GM19035 (cell line): Measurements from ENCODE around the gene C15orf39.
A peak's percentile ranks its signal among the peaks of the same experiment; 100 is the strongest.

Experiments
- ATAC-seq: cut with Tn5 transposase; IDR thresholded peaks from one replicate; pipeline ENCODE4 v1.9.1; 2021; ENCODE audit not compliant: unreplicated experiment

C15orf39 gene

DNA sequence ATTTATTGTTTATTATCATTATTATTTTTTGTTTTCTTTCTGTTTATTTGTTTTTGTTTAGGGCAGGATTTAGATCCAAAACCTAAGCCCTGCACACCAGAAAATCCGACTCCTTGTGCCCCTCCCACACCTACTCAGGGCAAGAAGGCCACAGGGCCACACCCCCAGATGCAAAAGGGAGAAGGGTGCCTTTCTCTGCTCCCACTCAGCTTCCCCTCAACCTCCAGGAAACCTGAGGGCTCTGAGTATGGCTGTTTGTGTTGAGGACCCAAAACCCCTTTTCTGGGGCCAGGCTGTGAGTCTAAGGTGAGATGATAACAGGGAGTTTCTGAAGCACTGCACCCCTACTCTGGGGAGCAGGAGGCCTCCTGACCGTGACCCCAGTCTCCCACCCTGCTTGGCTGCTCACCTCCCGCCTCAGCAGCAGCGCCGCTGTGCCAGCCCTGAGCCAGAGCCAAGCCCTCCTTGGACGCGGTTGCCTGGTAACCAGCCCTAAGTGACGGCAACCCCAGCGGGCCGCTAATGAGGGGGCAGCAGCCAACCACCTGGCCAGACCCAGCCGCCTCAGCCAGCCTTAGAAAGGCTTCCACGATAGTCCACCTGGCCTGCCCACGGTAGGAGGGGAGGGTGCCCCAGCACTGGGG, 6.4 kb upstream of the C15orf39 start:
- ATAC-seq = no peak

DNA sequence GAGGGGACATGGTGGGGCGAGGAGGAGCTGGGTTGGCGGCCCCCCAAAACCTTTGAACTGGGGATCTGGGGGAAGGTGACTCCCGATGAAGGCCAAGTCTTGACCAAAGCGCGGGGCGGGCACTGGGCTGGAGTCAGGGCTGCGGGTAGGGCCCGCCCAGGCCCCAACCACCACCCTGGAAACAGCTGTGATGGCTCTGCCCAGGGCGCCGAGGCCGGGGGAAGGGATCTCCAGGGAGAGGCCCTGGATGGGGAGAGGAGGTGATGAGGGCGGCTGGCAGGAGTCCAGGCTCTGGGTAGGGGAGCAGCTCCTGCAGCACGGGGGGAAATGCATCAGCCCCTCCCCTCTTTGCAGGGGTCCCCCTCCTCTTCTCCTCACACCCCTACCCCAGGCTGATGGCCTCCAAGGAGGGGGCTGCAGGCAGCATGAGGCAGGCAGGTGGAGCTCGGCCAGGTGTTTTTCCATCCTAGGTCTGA, 5.9 kb upstream of the C15orf39 start:
- no peak for ATAC-seq

DNA sequence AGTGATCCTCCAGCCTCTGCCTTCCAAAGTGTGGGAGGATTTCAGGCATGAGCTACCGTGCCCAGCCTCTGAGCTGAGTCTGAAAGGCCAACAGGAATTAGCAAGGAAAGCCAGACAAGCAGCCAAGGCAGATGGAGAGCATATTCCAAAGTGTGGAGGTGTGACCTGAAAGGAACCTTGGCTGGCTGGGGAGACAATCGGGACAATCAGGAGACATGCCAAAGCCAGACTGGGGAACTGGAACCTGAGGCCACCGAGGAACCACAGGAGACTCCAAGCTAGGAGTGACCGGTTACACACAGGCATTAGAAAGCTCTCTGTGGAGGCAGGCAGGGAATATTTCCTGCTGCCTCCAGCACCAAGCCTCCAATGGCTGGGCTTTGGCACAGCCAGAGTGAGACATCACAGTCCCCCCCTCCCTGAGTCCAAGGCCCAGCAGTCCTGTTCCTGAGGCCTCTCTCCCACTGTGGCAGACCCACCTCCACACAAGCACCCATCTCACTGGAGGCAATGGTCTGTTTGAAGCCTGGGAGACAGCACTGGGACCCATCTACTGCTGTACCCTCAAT, 4.5 kb upstream of the C15orf39 start:
- ATAC-seq = no peak

DNA sequence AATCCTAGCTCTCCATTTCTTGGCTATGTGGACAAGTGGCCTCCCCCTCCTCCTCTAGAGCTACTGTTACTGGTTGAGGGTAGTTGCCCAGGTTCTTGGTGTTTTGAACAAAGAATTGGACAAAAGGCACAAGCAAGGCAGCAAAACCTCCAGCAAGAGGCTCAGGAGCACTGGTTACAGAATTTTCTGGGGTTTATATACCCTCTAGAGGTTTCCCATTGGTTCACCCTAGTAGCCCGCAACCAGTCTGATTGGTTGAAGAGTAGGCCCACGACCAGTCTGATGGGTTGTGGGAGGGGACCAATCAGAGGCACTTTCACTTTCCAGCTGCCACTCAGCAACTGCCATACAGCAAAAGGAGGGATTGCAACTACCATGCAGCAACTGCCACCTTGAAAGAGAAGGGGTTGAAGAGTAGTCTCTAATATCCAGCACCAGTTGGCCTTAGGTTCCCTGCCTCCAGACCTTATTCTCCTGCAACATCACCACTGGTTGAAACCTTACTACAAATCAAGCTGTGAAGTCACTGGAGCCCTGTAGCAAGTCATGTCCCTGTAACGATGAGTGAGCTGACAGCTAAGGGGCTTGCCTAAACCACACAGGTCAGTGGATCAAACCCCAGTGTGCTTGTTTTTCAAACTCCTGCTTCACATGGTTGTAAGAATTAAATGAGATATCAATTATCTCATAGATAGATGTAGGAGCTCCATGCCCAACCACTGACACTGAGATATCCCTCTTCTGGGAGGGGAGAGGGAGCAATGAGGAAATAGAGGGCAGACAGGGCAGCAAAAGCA, 2.9 kb upstream of the C15orf39 start:
- no peak for ATAC-seq

DNA sequence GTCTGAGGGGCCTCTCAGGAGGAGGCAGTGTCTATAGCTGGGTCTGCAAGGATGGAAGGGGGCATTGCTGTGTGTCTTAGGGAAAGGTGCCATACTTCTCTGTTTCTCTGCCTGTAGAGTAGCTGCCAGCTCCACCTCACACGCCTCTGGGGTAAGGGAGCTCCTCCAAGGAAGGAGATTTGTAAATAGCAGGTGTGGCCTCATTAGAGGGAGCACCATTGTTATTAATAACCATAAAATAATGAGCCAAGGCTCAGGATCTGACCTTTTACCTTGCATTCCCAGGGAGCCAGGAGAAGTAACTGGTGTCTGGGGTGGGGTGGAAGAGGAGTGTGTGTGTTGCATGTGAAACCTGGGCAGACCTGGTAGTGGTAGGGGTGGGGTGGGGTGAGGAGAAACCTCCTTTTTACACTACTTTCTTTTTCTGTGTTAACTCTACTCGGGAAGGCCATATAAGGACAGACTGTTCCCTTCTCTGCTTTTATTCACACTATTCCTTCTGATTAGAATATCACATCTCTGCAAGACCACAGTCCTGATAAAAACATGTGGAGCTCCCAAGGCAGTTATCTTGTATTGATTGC, 2.2 kb upstream of the C15orf39 start:
- no peak for ATAC-seq

DNA sequence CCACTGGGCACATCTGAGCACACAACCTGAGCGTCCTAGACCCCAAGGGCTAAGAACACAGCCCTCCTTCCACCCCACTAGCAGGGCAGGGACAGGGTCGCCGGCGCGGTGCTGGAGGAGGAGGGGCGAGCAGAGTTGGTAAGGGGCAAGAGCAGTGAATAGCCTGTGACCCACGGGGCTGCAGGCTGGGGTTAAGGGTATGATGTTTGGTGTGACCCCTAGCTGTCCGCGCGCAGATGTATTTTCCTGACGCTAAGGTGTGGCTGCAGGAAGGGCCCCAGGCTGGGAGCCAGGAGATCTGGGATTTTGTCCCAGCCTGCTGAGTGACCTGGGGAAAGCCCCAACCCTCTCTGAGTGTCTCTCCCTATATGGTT, 1.3 kb upstream of the C15orf39 start:
- ATAC-seq = no peak

DNA sequence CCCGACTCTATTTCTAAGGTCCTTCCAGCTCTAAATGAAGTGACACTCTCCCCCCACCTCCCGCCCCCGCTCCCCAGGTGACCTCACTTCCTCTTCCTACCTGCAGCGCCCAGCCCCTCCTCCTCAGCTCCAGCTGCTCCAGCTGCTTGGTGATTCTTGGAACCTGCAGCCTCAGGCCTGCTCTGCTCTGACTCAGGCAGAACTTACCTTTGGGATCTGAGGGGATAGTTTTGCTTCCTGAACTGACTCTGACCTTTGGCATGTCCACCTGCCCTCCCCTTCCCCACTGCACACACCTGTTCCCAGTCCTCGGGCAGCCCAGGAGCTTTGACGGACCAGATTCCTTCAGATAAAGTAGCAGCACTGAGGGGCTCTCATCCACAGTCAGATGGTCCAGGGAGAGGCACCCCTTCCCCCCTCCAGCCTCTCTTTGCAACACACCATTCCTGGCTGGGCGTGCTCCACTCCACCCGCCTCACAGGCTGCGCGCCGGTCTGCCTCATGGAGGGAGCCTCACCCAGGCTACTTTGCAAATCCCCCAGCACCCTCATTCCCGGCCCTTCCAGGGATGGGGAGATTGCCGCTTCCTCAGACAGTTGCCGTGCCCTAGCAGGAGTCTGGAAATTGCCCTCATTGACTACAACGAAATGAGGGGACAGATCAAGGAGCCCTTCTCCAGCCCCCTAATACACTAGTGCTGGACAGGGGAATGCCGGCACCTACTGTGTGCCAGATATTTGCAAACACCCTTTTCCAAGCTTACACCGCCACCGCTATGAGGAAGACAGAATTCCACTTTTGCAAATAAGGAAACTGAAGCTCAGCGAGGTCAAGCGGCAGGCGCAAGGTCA, 692 bp upstream of the C15orf39 start:
- ATAC-seq = no peak

DNA sequence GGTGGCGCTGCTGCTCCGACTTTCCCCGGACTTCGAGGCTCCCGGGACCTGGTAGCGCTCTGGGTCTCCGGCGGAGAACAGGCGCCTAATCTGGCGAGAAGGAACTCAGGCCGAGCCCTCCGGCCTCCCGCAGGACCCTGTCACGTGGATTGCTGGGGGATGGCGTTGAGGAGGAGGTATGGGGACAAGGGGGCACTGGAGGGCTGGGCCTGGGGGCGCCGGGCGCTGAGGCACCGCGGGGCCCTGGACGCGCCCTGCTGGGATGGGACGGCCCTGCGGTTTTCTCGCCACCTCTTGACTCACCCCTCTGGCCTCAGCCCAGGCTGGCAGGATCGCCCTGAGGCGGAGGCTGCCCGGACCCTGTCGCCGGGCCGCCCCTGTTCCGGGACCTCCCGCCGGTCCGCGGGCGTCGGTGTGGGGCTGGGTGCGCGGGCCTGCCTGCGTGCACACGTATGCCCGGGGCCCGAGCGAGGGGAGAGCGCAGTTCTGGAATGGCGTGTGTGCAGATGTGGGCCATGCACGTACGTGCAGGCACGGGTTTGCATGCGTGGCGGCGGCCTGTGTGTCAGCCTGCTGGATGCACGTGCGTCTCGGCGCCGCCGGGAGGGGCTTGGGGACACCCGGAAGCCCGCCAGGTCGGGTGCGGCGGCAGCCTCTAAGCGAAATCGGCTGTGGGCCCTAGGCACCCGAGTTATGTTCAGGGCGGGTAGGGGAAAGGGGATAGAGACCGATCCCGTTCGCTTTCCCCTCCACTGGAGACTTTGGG, 752 bp downstream of the C15orf39 start:
- ATAC-seq = peak; percentile 40

DNA sequence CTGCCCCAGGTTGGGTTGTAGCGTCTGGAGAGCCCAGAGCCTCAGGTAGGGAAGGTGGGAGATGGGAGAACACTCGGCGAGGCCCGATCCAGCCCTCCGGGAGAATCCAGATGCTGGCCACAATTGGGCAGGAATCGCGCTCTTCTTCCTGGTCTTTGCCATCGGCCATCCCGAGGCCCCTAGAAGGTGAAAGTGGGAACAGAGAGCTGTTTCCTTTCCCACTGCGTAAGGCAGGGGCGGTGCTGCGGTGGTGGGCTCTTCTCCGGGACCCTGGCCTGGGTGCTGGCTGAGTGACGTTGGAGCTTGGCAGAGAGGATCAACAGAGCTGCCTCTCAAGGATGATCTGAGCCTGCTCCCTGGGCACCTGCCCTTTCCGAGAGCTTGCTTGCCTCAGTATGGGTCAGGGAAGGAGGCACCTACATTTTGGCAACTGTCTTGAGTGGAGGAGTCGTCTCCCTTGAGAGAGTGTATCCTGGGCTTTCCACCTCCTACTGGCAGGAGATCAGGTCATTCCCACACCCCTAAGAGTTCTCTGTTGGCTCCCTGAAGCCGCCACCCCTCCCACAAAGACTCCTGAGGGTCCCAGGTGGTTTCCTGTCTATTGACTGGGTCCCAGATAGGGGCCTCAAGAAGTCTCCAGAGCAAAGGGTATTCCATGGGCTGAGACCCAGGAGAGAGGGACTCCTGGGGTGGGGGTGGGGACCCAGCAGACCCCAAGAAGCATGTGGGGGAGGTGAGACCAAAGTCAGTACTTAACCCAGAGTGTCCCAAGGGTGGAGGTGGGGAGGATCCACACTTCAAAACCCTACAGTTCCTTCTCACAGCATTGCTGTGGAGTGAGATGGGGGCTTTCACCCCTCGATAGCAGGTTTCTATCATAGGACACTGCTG, 1.6 kb downstream of the C15orf39 start:
- ATAC-seq = no peak

DNA sequence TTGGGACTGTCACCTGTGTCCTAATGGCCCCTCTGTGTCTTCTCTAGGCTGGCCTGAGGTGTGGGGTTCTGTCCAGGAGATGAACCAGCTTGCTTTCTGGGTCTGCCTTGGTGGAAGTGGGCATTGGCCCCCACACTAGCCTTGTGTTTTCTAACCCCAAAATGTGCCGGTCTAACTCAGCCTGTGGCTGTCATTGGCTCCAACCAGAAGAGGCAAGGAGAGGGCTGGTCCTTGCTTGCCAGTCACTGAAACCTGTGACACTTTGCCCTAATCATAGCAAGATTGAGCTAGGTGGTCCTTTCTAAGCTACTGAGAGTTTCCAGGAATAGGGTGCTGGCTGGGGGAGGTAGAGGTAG, 2.2 kb downstream of the C15orf39 start:
- no peak for ATAC-seq

DNA sequence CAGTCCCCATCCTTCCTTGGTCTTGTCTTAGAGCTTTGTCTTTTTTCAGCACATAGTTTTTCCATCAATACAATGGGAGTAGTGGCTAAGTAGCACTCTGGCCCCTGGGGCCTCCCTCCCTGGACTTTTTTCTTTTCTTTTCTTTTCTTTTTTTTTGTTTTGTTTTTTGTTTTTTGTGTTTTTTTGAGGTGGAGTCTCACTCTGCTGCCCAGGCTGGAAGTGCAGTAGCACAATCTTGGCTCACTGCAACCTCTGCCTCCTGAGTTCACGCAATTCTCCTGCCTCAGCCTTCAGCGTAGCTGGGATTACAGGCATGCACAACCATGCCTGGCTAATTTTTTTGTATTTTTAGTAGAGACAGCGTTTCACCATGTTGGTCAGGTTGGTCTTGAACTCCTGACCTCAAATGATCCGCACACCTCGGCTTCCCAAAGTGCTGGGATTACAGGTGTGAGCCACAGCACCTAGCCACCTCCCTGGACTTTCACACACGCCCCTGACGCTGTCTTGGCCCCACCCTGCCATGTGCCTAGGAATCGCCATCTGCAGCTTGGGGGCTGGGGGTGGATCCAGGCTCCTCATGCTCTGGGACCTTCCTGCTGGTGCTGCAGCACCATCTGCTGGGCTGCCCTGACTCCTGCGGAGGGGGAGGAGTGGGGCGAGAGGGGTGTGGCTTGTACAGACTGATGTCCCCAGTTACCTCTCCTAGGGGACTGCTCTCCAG, 2.8 kb downstream of the C15orf39 start:
- no peak for ATAC-seq

DNA sequence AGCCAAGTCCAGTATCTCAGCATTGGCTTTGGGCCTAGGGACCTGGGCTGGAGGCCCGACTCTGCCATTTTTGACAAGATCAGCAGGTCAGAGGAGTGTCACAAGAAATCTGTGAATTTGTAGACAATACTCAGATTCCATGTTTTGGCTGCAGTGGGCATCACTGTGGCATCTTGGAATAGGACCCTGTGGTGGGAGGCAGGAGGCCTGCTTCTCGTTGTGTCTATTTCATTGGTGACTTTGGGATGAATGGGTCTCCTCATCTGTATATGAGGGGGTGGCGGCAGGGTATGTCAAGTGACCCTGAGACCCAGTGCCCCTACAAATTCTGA, 3.3 kb downstream of the C15orf39 start:
- ATAC-seq = no peak

DNA sequence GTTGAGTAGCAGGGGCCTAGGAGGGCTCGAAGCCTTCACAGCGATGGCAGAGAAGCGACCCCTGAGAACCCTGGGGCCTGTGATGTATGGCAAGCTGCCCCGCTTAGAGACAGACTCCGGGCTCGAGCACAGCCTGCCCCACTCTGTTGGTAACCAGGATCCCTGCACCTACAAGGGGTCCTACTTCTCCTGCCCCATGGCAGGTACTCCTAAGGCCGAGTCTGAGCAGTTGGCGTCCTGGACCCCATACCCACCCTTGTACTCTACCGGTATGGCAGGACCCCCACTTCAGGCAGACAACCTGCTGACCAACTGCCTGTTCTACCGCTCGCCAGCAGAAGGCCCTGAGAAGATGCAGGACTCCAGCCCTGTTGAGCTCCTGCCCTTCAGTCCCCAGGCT, 4.3 kb downstream of the C15orf39 start:
- ATAC-seq = no peak

DNA sequence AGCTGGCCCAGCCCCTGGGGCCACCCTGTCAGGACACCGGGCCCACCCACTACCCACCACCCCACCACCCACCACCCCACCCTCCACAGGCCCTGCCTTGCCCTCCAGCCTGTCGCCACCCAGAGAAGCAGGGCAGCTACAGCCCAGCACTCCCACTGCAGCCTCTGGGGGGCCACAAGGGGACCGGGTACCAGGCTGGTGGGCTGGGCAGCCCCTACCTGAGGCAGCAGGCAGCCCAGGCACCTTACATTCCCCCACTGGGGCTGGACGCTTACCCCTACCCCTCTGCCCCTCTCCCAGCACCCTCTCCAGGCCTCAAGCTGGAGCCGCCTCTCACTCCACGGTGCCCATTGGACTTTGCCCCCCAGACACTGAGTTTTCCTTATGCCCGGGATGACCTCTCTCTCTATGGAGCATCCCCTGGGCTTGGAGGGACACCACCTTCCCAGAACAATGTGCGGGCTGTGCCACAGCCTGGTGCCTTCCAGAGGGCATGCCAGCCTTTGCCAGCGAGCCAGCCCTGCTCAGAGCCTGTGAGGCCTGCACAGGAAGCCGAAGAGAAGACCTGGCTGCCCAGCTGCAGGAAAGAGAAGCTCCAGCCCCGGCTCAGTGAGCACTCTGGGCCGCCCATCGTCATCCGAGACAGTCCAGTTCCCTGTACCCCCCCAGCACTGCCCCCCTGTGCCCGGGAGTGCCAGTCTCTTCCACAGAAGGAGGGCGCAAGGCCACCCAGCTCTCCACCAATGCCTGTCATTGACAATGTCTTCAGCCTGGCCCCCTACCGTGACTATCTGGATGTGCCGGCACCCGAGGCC, 5.3 kb downstream of the C15orf39 start:
- no peak for ATAC-seq

DNA sequence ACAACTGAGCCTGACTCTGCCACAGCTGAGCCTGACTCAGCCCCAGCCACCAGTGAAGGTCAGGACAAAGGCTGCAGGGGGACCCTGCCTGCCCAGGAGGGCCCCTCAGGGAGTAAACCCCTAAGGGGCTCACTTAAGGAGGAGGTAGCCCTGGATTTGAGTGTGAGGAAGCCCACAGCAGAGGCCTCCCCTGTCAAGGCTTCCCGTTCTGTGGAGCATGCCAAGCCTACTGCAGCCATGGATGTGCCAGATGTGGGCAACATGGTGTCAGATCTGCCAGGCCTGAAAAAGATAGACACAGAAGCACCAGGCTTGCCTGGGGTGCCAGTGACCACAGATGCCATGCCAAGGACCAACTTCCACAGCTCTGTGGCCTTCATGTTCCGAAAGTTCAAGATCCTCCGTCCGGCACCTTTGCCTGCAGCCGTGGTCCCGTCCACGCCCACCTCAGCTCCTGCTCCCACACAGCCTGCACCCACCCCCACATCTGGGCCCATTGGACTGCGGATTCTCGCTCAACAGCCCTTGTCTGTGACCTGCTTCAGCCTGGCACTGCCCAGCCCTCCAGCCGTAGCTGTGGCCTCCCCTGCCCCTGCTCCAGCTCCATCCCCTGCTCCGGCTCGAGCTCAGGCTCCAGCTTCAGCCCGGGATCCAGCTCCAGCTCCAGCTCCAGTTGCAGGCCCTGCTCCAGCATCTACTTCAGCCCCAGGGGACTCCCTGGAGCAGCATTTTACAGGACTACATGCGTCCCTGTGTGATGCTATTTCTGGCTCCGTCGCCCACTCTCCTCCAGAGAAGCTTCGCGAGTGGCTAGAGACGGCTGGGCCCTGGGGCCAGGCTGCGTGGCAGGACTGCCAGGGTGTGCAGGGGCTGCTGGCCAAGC, 6.2 kb downstream of the C15orf39 start:
- no peak for ATAC-seq

DNA sequence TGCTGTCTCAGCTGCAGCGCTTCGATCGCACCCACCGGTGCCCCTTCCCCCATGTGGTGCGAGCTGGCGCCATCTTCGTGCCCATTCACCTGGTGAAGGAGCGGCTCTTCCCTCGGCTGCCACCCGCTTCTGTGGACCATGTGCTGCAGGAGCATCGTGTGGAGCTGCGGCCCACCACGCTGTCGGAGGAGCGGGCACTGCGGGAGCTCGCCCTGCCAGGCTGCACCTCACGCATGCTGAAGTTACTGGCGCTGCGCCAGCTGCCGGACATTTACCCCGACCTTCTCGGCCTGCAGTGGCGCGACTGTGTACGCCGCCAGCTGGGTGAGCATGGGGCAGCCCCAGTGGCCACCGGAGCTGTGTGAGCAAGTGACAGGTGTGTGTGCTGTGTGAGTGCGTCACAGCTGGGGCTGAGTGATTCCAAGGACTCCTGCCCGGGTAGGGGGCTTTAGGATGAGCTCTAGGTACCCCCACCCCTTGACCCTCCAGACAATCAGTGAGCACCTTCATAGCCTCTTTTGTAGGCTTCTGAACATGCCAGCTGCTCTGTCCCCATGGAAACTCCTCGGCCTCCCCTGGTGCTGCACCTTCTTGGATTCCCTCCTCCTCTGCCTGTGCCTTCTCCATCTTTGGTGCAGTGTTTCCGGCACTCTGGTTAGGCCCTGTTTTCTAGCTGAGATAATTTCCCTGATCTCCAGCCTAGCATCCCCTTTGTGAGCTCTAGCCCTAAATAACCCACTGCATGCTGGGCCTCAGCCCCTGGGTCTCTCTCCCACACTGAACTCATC, 7.0 kb downstream of the C15orf39 start:
- no peak for ATAC-seq
